Cerebellar nuclear complex (tissue), 1 donor: ENCODE measurements around the gene SLC6A8.
"Not testable (repeated sequence)": the region's sequence is repeated elsewhere in the genome, so short reads cannot be mapped to it uniquely, and the experiment has no call there.

Experiments used
- DNase-seq, 2 experiments: peaks; one replicate each; lab custom pipeline; 2025; lab: John Stamatoyannopoulos, UW

The SLC6A8 gene

DNA sequence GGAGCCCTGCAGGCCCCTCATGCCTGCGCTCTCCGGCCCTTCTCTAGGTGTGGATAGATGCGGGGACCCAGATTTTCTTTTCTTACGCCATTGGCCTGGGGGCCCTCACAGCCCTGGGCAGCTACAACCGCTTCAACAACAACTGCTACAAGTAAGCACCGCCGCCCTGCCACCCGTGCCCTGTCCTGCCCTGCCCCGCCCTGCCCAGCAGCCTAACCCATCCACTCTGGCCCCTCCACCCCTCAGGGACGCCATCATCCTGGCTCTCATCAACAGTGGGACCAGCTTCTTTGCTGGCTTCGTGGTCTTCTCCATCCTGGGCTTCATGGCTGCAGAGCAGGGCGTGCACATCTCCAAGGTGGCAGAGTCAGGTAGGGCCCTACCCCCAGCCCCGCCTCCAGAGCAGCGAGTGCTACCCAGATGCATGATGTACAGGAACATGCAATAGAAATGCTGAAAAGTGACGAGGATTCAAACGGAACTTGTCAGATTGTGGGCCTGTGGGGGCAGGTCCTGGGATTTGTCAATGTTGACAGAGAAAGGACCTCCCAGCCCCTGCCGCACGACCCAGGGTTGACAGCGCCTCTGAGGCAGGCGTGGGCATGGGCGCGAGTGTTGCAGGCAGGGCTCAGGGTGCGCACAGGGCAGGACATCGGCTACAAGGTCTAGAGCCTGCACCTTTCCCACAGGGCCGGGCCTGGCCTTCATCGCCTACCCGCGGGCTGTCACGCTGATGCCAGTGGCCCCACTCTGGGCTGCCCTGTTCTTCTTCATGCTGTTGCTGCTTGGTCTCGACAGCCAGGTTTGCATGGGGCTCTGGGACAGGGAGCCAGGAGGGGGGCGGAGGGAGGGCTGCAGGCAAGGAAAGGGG, 5.7 kb downstream of the SLC6A8 start:
- no peak for DNase-seq

GRCh38 chrX:153694256-153694655, 6.5 kb downstream of the SLC6A8 start:
- DNase-seq: not testable (repeated sequence)

GRCh38 chrX:153694687-153695270, 7.1 kb downstream of the SLC6A8 start:
- no peak for DNase-seq

DNA sequence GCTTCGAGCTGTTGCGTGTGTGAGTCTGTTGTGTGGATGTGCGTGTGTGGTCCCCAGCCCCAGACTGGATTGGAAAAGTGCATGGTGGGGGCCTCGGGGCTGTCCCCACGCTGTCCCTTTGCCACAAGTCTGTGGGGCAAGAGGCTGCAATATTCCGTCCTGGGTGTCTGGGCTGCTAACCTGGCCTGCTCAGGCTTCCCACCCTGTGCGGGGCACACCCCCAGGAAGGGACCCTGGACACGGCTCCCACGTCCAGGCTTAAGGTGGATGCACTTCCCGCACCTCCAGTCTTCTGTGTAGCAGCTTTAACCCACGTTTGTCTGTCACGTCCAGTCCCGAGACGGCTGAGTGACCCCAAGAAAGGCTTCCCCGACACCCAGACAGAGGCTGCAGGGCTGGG, 8.4 kb downstream of the SLC6A8 start:
- no peak for DNase-seq

GRCh38 chrX:153696538-153696937, 8.8 kb downstream of the SLC6A8 start:
- not testable (repeated sequence) for DNase-seq

DNA sequence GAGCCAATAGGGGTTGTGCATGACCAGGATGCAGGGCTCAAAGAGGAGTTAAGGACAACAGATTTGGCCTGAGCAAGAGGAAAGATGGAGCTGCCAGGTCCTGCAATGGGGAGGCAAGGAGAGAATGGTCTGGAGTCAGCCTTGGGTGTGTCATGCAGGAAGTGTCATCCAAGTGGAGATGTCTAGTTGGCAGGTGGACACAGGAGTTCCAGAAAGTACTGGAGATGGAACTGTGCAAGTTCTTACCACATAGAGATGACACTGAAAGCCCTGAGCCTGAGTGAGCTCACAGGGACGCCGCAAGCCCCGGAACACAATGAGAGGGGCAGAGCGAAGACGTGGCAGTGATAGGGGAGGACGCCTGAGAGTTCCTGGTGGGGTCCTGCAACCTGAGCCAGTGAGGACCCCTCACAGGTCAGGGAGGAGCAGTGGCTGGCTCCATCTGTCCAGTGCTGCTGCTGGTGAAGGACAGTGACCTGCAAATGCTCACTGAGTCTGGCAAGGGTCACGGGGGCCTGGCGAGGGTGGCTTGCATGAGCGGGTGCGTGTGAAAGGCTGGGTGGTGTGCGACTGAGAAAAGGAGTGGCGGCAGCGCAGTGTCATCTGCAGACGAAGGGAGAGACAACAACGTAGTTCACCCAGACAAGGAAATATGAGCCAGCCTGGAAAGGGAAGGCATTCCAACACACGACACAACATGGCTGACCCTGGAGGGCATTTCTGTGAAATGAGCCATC, 9.4 kb downstream of the SLC6A8 start:
- DNase-seq: not testable (repeated sequence)

GRCh38 chrX:153697924-153698865, 10.5 kb downstream of the SLC6A8 start:
- no peak for DNase-seq

- DNase-seq: not testable (repeated sequence)
These were observed 11.6 kb downstream of the SLC6A8 start for GRCh38 chrX:153699210-153699783.

- not testable (repeated sequence) for DNase-seq
These were observed 12.2 kb downstream of the SLC6A8 start for GRCh38 chrX:153699784-153700371.

- DNase-seq: no peak
These were observed 12.7 kb downstream of the SLC6A8 start for GRCh38 chrX:153700376-153700945.

GRCh38 chrX:153700967-153701366, 13.2 kb downstream of the SLC6A8 start:
- DNase-seq: no peak

- no peak for DNase-seq
These were observed 14.0 kb downstream of the SLC6A8 start for GRCh38 chrX:153701706-153702105.

GRCh38 chrX:153702336-153703035, 14.8 kb downstream of the SLC6A8 start:
- no peak for DNase-seq

DNA sequence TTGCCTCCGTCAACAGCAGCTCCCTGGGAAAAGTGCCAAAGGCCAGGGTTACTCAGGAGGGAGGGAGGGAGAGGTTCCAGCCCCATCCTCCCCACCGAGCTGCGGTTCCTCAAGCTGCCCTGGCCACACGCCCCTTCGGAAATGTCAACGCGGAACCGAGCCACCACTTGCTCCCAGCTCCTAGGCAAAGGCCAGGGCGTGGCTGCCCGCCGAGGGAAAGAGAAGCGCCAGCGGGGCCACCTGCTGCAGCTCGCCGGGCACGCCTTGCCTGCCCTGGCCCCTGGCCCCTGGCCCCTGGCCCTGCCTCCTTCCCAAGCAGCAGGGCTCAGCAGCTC, 15.3 kb downstream of the SLC6A8 start:
- no peak for DNase-seq

DNA sequence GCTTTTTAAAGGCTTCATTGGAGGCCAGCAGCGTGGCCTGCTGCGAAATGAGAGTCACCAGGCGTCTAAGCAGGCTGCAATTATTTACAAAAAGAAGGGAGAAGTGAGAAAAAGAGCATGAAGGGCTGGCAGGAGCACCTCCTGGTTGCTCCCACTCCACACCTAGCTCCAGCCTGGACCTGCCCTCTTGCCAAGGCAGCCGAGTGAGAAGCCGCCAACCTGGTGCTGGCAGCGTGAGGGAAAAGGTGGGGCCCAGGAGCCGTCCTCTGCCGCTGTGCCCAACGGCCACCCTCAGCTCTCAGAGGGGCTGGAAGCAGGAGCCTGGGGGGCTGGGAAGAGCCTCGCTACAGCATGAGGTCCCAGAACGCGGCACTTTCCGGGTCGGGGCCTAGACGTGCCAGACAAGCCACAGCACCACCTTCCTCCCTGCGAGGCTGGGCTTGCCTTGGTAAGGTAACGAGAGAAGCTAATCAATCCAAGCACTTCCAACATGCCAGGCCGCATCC, 16.3 kb downstream of the SLC6A8 start:
- DNase-seq: no peak

GRCh38 chrX:153704631-153705402, 17.1 kb downstream of the SLC6A8 start:
- not testable (repeated sequence) for DNase-seq

- not testable (repeated sequence) for DNase-seq
These were observed 17.8 kb downstream of the SLC6A8 start for GRCh38 chrX:153705403-153706060.

GRCh38 chrX:153706799-153707198, 19.1 kb downstream of the SLC6A8 start:
- no peak for DNase-seq
